B cell (primary cell): Measurements from ENCODE around the gene HSD17B2. TPM values are rescaled to one million over a fixed set of nuclear protein-coding genes. Genes with fewer than 3 reads are reported as not detected.

Source experiments
- ATAC-seq: fragments of 200-7000 bp; cut with Tn5 transposase; one replicate; pipeline ENCODE4 v1.10.0; 2021; ENCODE audit warnings: low read depth, mild to moderate bottlenecking, moderate number of reproducible peaks, moderate library complexity
- CTCF ChIA-PET: fragments of 350-600 bp; sonication (Branson Sonifier 250); formaldehyde crosslinking; loops from one replicate; lab custom pipeline; 2021; ENCODE audit warnings: antibody characterized with exemption, inconsistent platforms; lab: Charles Lee
- POLR2A ChIA-PET: fragments of 350-600 bp; sonication (Branson Sonifier 250); formaldehyde crosslinking; loops from one replicate; lab custom pipeline; 2021; ENCODE audit warnings: antibody characterized with exemption; lab: Charles Lee
- DNase-seq: peaks from one replicate; pipeline ENCODE4 v3.0.0; 2013
- H2AFZ ChIP-seq: 2 replicates; pipeline ENCODE4 v1.6.1; 2012; ENCODE audit warnings: mild to moderate bottlenecking, low read depth, low read length; ENCODE audit not compliant: insufficient read depth, poor library complexity, severe bottlenecking
- H3K27ac ChIP-seq, 2 donors: 1 replicate in 1 of 2; 2 replicates in 1 of 2; pipeline ENCODE4 v1.5.1; 2012 to 2013; ENCODE audit warnings: low read length in 2 of 2, mild to moderate bottlenecking in 2 of 2, moderate library complexity in 1 of 2
- H3K27me3 ChIP-seq, 4 experiments: fragments of 200-600 bp in 1 of 4; sonication (generic) in 1 of 4; replicated peaks in 1 of 4; 1 replicate in 2 of 4; 2 replicates in 2 of 4; pipeline versions ENCODE4 v1.6.1 to v1.7.0; 2013 to 2016; ENCODE audit warnings: low read length in 3 of 4, mild to moderate bottlenecking in 2 of 4, mixed read lengths in 1 of 4, moderate library complexity in 1 of 4; ENCODE audit not compliant: insufficient read depth in 4 of 4, control insufficient read depth in 3 of 4; ENCODE audit errors: control extremely low read depth in 1 of 4
- H3K36me3 ChIP-seq, 2 experiments: replicated peaks in 1 of 2; 1 replicate in 1 of 2; 2 replicates in 1 of 2; pipeline versions ENCODE4 v1.6.1 to v1.7.1; 2013; ENCODE audit warnings: low read length in 1 of 2; ENCODE audit not compliant: insufficient read depth in 2 of 2, control insufficient read depth in 1 of 2; ENCODE audit errors: control extremely low read depth in 1 of 2, extremely low read depth in 1 of 2
- H3K4me1 ChIP-seq, 2 donors: fragments of 200-600 bp in 1 of 2; sonication (generic) in 1 of 2; 1 replicate in 1 of 2; 2 replicates in 1 of 2; pipeline versions ENCODE4 v1.5.1 to v1.6.1; 2013 to 2017; ENCODE audit warnings: low read length in 2 of 2; ENCODE audit not compliant: control insufficient read depth in 2 of 2, insufficient read depth in 2 of 2
- H3K4me2 ChIP-seq: replicated peaks from 2 replicates; pipeline ENCODE3; 2012; ENCODE audit warnings: mild to moderate bottlenecking, low read depth, low read length; ENCODE audit not compliant: poor library complexity, severe bottlenecking
- H3K4me3 ChIP-seq, 5 experiments: fragments of 200-600 bp in 1 of 5; sonication (generic) in 1 of 5; 1 replicate in 3 of 5; 2 replicates in 2 of 5; pipeline versions ENCODE4 v1.5.1 to v1.7.0; 2011 to 2016; ENCODE audit warnings: low read length in 4 of 5, mild to moderate bottlenecking in 4 of 5, low read depth in 2 of 5, control low read depth in 1 of 5, moderate library complexity in 1 of 5; ENCODE audit not compliant: insufficient read depth in 1 of 5; ENCODE audit errors: control extremely low read depth in 1 of 5, extremely low read depth in 1 of 5
- H3K79me2 ChIP-seq: fragments of 200-600 bp; sonication (generic); one replicate; pipeline ENCODE4 v1.6.0; 2016; ENCODE audit warnings: low read length; ENCODE audit not compliant: control insufficient read depth, insufficient read depth
- H3K9ac ChIP-seq: fragments of 200-600 bp; sonication (generic); 2 replicates; pipeline ENCODE4 v1.6.1; 2017; ENCODE audit warnings: mild to moderate bottlenecking, low read length, moderate library complexity
- H3K9me3 ChIP-seq, 3 donors: one replicate each; pipeline versions ENCODE4 v1.6.1 to v1.7.1; 2013; ENCODE audit warnings: low read length in 2 of 3; ENCODE audit not compliant: control insufficient read depth in 2 of 3, insufficient read depth in 1 of 3; ENCODE audit errors: control extremely low read depth in 1 of 3
- H4K20me1 ChIP-seq: 2 replicates; pipeline ENCODE4 v1.6.0; 2012; ENCODE audit warnings: mild to moderate bottlenecking, low read length; ENCODE audit not compliant: insufficient read depth, control insufficient read depth, poor library complexity, severe bottlenecking
- H3K27ac Mint-ChIP-seq: one replicate; pipeline ENCODE4 v1.8.0; 2021; ENCODE audit warnings: mixed read lengths
- H3K27me3 Mint-ChIP-seq: one replicate; pipeline ENCODE4 v1.8.0; 2021; ENCODE audit warnings: mixed read lengths
- H3K4me1 Mint-ChIP-seq: one replicate; pipeline ENCODE4 v1.8.0; 2021; ENCODE audit warnings: mixed read lengths
- H3K4me3 Mint-ChIP-seq: one replicate; pipeline ENCODE4 v1.8.0; 2021; ENCODE audit warnings: mixed read lengths
- H3K9me3 Mint-ChIP-seq: one replicate; pipeline ENCODE4 v1.8.0; 2022; ENCODE audit warnings: mixed read lengths; ENCODE audit not compliant: insufficient read depth
- CTCF ChIP-seq: fragments of 200-600 bp; IDR thresholded peaks from one replicate; pipeline ENCODE4 v1.8.0; 2022; ENCODE audit warnings: antibody characterized with exemption, mild to moderate bottlenecking
- EZH2 ChIP-seq: IDR thresholded peaks from 2 replicates; pipeline ENCODE4 v1.6.1; 2012; ENCODE audit warnings: borderline replicate concordance, low read depth, mild to moderate bottlenecking, moderate library complexity, low read length; ENCODE audit not compliant: insufficient read depth, poor library complexity, severe bottlenecking
- WGBS: methylation state at CpG from one replicate; pipeline ENCODE4 v1.1.5; 2013; ENCODE audit warnings: missing lambda C conversion rate; ENCODE audit not compliant: insufficient coverage; 5-methylcytosine and 5-hydroxymethylcytosine counted together
- intact Hi-C: fragments of 100-400 bp; cut with micrococcal nuclease; formaldehyde crosslinking; loops from one replicate; pipeline ENCODE4 v1.10.0; 2022
- polyA plus RNA-seq: library from polyadenylated mRNA; depleted of rRNA; stranded (reverse); fragments of >200 nt; gene quantifications from 2 replicates; pipeline ENCODE4 v1.2.3, GENCODE V29; 2012
- total RNA-seq, 2 donors: library from RNA; stranded (reverse); fragments of 120-200 nt in 1 of 2; gene quantifications; 1 replicate in 1 of 2; 2 replicates in 1 of 2; pipeline versions ENCODE4 v1.2.3 to v1.2.4, GENCODE V29; 2013 to 2022

The HSD17B2 gene
- total and polyA plus RNA-seq, 2 donors (not counting 1 experiment from before 2014, with no cell fraction given): not detected

DNA sequence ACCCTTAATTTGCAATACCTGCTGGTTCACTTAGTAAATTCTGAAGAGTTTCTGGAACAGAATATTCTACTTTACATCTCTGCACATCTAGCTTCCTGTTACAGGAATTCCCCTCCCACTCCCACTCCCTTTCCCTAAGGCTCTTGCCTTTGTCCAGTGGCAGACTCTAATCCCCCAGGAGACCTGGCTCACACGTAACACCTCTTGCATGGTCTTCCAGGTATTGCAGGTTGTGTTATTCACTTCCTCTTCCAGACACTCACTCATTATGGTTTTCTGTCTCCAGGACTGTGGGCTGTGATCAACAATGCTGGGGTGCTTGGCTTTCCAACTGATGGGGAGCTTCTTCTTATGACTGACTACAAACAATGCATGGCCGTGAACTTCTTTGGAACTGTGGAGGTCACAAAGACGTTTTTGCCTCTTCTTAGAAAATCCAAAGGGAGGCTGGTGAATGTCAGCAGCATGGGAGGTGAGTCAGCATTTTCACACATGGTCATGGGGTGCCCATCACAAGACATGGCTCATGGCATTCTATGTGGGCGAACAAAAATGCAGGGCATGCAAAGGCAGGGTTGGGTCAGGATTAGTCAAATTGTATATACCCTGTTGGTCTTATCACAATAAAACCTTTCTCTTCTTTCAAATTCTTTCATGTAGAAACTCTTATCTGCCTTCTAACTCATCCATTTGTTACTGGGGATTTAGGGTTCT, 35.8 kb downstream of the HSD17B2 start:
- DNase-seq: no peak
- H4K20me1 ChIP-seq: no peaks in the 10 kb centered on the region
- peaks cover 44% of the 10 kb centered on the region for H3K27me3 Mint-ChIP-seq
- CTCF ChIA-PET: no interaction called here
- H3K4me1 ChIP-seq: no peaks in the 10 kb centered on the region
- H3K27me3 ChIP-seq: peaks cover 0 to 26% (median 8%) of the 10 kb centered on the region in 4 experiments
- no peak overlapping the region for H3K4me2 ChIP-seq
- H3K9ac ChIP-seq: no peak overlapping the region
- H3K4me1 Mint-ChIP-seq: no peaks in the 10 kb centered on the region
- H3K27ac ChIP-seq: no peak overlapping the region
- no peak for TF ChIP-seq CTCF
- TF ChIP-seq EZH2: no peak
- POLR2A ChIA-PET: no interaction called here
- H3K9me3 Mint-ChIP-seq: no peaks in the 10 kb centered on the region
- no peak overlapping the region for H3K27ac Mint-ChIP-seq
- H3K79me2 ChIP-seq: no peaks in the 10 kb centered on the region
- no peak for ATAC-seq
- intact Hi-C loops: no loop called here
- no peaks in the 10 kb centered on the region for H3K9me3 ChIP-seq
- 74% methylated on average over 3 of the region's 4 CpGs for WGBS
- H3K4me3 Mint-ChIP-seq: no peak overlapping the region
- no peaks in the 10 kb centered on the region for H3K36me3 ChIP-seq
- H2AFZ ChIP-seq: no peak overlapping the region
- no peak overlapping the region for H3K4me3 ChIP-seq

DNA sequence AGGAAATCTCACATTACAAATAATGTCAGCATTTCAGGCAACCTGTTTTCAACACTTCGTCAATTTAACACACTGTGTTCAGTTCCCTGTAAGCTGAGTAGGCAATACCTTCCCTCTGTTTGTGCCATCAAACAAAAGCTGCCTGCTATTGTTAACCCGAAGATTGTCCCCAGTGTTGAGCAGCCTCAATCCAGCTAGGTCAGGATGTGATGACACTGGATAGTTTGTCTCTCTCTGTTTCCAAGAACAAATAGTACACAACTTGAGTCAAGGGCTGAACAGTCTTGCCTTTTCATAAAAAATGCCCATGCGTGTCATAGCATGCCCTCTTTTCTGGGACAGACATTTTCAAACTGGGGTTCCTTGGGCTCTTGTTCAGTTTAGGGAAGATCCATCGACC, 36.4 kb downstream of the HSD17B2 start:
- 85% methylated on average over 4 of the region's 4 CpGs for WGBS
- Histone ChIP-seq H3K4me3 (no peak overlapping the region), H3K9me3 (no peaks in the 10 kb centered on the region), H3K79me2 (no peaks in the 10 kb centered on the region), H3K4me1 (no peaks in the 10 kb centered on the region), H3K27ac (no peak overlapping the region), H4K20me1 (no peaks in the 10 kb centered on the region), H3K36me3 (no peaks in the 10 kb centered on the region), H3K4me2 (no peak overlapping the region), H3K27me3 (peaks cover 0 to 26% (median 8%) of the 10 kb centered on the region in 4 experiments), H3K9ac (no peak overlapping the region), H2AFZ (no peak overlapping the region)
- Mint-ChIP-seq H3K9me3 (no peaks in the 10 kb centered on the region), H3K27ac (no peak overlapping the region), H3K4me1 (no peaks in the 10 kb centered on the region), H3K4me3 (no peak overlapping the region), H3K27me3 (peaks cover 41% of the 10 kb centered on the region)
- DNase-seq: no peak
- intact Hi-C loops: no loop called here
- TF ChIP-seq CTCF (no peak), EZH2 (no peak)
- ChIA-PET POLR2A (no interaction called here), CTCF (no interaction called here)
- ATAC-seq: no peak
